HEK293 (cell line): ENCODE measurements around the gene HIRA.

Experiments
- CTCF ChIA-PET: fragments of 350-600 bp; formaldehyde crosslinking; extraction: SDS; loops from one replicate; lab custom pipeline; 2021; ENCODE audit warnings: antibody characterized with exemption; lab: Yijun Ruan, JAX
- POLR2A ChIA-PET: fragments of 300-600 bp; formaldehyde crosslinking; extraction: SDS; loops from one replicate; lab custom pipeline; 2020; ENCODE audit warnings: antibody characterized with exemption, inconsistent platforms; lab: Yijun Ruan, JAX
- H3K27ac ChIP-seq: fragments of 200-500 bp; sonication (Bioruptor generic); 2 replicates; pipeline ENCODE4 v1.5.1; 2014; ENCODE audit warnings: low read depth, low read length, control low read depth, inconsistent platforms; ENCODE audit errors: extremely low read depth
- H3K36me3 ChIP-seq, 2 experiments: fragments of 200-500 bp in 1 of 2; sonication (Bioruptor generic) in 1 of 2; 1 replicate in 1 of 2; 2 replicates in 1 of 2; pipeline ENCODE4 v1.5.1; 2014 to 2017; ENCODE audit warnings: inconsistent platforms in 2 of 2, low read length in 2 of 2; ENCODE audit not compliant: control insufficient read depth in 2 of 2, insufficient read depth in 1 of 2
- H3K4me1 ChIP-seq: fragments of 200-500 bp; sonication (Bioruptor generic); 2 replicates; pipeline ENCODE4 v1.5.1; 2014; ENCODE audit warnings: mild to moderate bottlenecking, low read length, inconsistent platforms; ENCODE audit not compliant: control insufficient read depth, insufficient read depth
- H3K4me3 ChIP-seq: 2 replicates; pipeline ENCODE4 v1.5.1; 2011; ENCODE audit warnings: low read depth, mild to moderate bottlenecking, control low read depth, low read length, moderate library complexity
- H3K9me3 ChIP-seq: fragments of 200-500 bp; sonication (Bioruptor generic); 2 replicates; pipeline ENCODE4 v1.5.1; 2014; ENCODE audit warnings: low read depth, low read length, inconsistent platforms; ENCODE audit not compliant: control insufficient read depth, insufficient read depth
- BCL11A ChIP-seq: fragments of 450-650 bp; formaldehyde crosslinking; IDR thresholded peaks from 2 replicates; pipeline ENCODE4 v1.5.1; 2016; ENCODE audit warnings: low read depth, missing biosample characterization, missing genetic modification characterization
- HIC1 ChIP-seq: fragments of 450-650 bp; formaldehyde crosslinking; IDR thresholded peaks from 2 replicates; pipeline ENCODE4 v1.5.1; 2016; ENCODE audit warnings: missing biosample characterization, missing genetic modification characterization
- PRDM10 ChIP-seq: fragments of 450-650 bp; formaldehyde crosslinking; IDR thresholded peaks from 2 replicates; pipeline ENCODE4 v1.5.1; 2016; ENCODE audit warnings: missing biosample characterization, missing genetic modification characterization
- PRDM4 ChIP-seq: fragments of 450-650 bp; formaldehyde crosslinking; IDR thresholded peaks from 2 replicates; pipeline ENCODE4 v1.5.1; 2017; ENCODE audit warnings: missing biosample characterization, missing genetic modification characterization
- SCRT1 ChIP-seq: fragments of 450-650 bp; formaldehyde crosslinking; IDR thresholded peaks from 2 replicates; pipeline ENCODE4 v1.5.1; 2016; ENCODE audit warnings: missing biosample characterization, missing genetic modification characterization, borderline replicate concordance
- ZBTB48 ChIP-seq: fragments of 450-650 bp; formaldehyde crosslinking; IDR thresholded peaks from 2 replicates; pipeline ENCODE4 v1.5.1; 2016; ENCODE audit warnings: missing biosample characterization, missing genetic modification characterization
- ZNF19 ChIP-seq: fragments of 450-650 bp; formaldehyde crosslinking; IDR thresholded peaks from 2 replicates; pipeline ENCODE4; 2016; ENCODE audit warnings: missing biosample characterization, missing genetic modification characterization, low read depth
- ZNF239 ChIP-seq: fragments of 450-650 bp; formaldehyde crosslinking; IDR thresholded peaks from 2 replicates; pipeline ENCODE4 v1.5.1; 2016; ENCODE audit warnings: missing biosample characterization, missing genetic modification characterization
- ZNF24 ChIP-seq: fragments of 450-650 bp; formaldehyde crosslinking; IDR thresholded peaks from 2 replicates; pipeline ENCODE4 v1.5.1; 2016; ENCODE audit warnings: missing biosample characterization, missing genetic modification characterization
- ZNF26 ChIP-seq: fragments of 450-650 bp; formaldehyde crosslinking; IDR thresholded peaks from 2 replicates; pipeline ENCODE4 v1.5.1; 2016; ENCODE audit warnings: missing biosample characterization, missing genetic modification characterization
- ZNF266 ChIP-seq: fragments of 450-650 bp; formaldehyde crosslinking; IDR thresholded peaks from 2 replicates; pipeline ENCODE4 v1.5.1; 2016; ENCODE audit warnings: missing biosample characterization, missing genetic modification characterization, low read depth
- ZNF274 ChIP-seq, 2 experiments: fragments of 200-500 bp in 1 of 2; fragments of 450-650 bp in 1 of 2; sonication (Bioruptor generic) in 1 of 2; formaldehyde crosslinking in 1 of 2; IDR thresholded peaks; 2 replicates each; pipeline versions ENCODE4 v1.5.1 to v1.6.1; 2014 to 2016; ENCODE audit warnings: borderline replicate concordance in 1 of 2, inconsistent platforms in 1 of 2, low read length in 1 of 2, missing biosample characterization in 1 of 2, missing genetic modification characterization in 1 of 2
- ZNF324 ChIP-seq: fragments of 450-650 bp; formaldehyde crosslinking; IDR thresholded peaks from 2 replicates; pipeline ENCODE4 v1.5.1; 2016; ENCODE audit warnings: missing biosample characterization, missing genetic modification characterization
- ZNF391 ChIP-seq: fragments of 450-650 bp; formaldehyde crosslinking; IDR thresholded peaks from 2 replicates; pipeline ENCODE4 v1.5.1; 2016; ENCODE audit warnings: low read depth, missing biosample characterization, missing genetic modification characterization, borderline replicate concordance
- ZNF510 ChIP-seq: fragments of 450-650 bp; formaldehyde crosslinking; IDR thresholded peaks from 2 replicates; pipeline ENCODE4 v1.5.1; 2018; ENCODE audit warnings: mild to moderate bottlenecking, missing genetic modification characterization, missing biosample characterization; ENCODE audit not compliant: insufficient replicate concordance
- ZNF544 ChIP-seq: fragments of 450-650 bp; formaldehyde crosslinking; IDR thresholded peaks from 2 replicates; pipeline ENCODE4 v1.5.0; 2017; ENCODE audit warnings: missing biosample characterization, missing genetic modification characterization
- ZNF639 ChIP-seq: fragments of 450-650 bp; formaldehyde crosslinking; IDR thresholded peaks from 2 replicates; pipeline ENCODE4 v1.5.1; 2016; ENCODE audit warnings: missing biosample characterization, missing genetic modification characterization
- ZNF664 ChIP-seq: fragments of 450-650 bp; formaldehyde crosslinking; IDR thresholded peaks from 2 replicates; pipeline ENCODE4 v1.5.1; 2016; ENCODE audit warnings: missing biosample characterization, missing genetic modification characterization
- ZNF704 ChIP-seq: fragments of 450-650 bp; formaldehyde crosslinking; IDR thresholded peaks from 2 replicates; pipeline ENCODE4 v1.5.1; 2016; ENCODE audit warnings: missing biosample characterization, missing genetic modification characterization
- ZNF792 ChIP-seq: fragments of 450-650 bp; formaldehyde crosslinking; IDR thresholded peaks from 2 replicates; pipeline ENCODE4 v1.5.1; 2016; ENCODE audit warnings: missing biosample characterization, missing genetic modification characterization

Gene HIRA

GRCh38 chr22:19375435-19375834 lies 56.1 kb downstream of the HIRA start:
- ChIA-PET CTCF (interaction anchor here (0.6 kb wide), 1 partner anchor 20 kb away, joined by 3 read pairs; no protein-coding TSS in a partner anchor), POLR2A (no interaction called here)
- Histone ChIP-seq H3K4me3 (no peak overlapping the region), H3K9me3 (no peaks in the 10 kb centered on the region), H3K36me3 (peaks cover 20 to 81% of the 10 kb centered on the region in 2 experiments), H3K4me1 (no peaks in the 10 kb centered on the region), H3K27ac (no peak overlapping the region)
- TF ChIP-seq ZNF664: no peak
- TF ChIP-seq ZNF704 (tag by site-specific recombination): no peak
- TF ChIP-seq ZNF324 (tag by site-specific recombination): no peak
- no peak for TF ChIP-seq HIC1 (tag by site-specific recombination)
- no peak for TF ChIP-seq SCRT1
- TF ChIP-seq ZNF266 (tag by site-specific recombination): no peak
- no peak for TF ChIP-seq ZBTB48 (tag by site-specific recombination)
- TF ChIP-seq BCL11A (tag by site-specific recombination): no peak
- TF ChIP-seq ZNF26: no peak
- no peak for TF ChIP-seq ZNF274 (IDR thresholded peaks at IDR 0.05; ENCODE audit: low read length)
- no peak for TF ChIP-seq ZNF274 (tag by site-specific recombination; IDR thresholded peaks at IDR 0.05; ENCODE audit: borderline replicate concordance)
- TF ChIP-seq PRDM4 (tag by site-specific recombination): no peak
- TF ChIP-seq ZNF19 (tag by site-specific recombination): no peak
- TF ChIP-seq ZNF239 (tag by site-specific recombination): no peak
- TF ChIP-seq ZNF544: no peak
- no peak for TF ChIP-seq ZNF391 (tag by site-specific recombination)
- TF ChIP-seq ZNF639 (tag by site-specific recombination): no peak
- TF ChIP-seq ZNF510: no peak
- no peak for TF ChIP-seq ZNF792 (tag by site-specific recombination)
- no peak for TF ChIP-seq ZNF24 (tag by site-specific recombination)
- no peak for TF ChIP-seq PRDM10 (tag by site-specific recombination)
